Measurements from ENCODE around the gene LSMEM2.

The LSMEM2 gene

GRCh38 chr3:50286322-50287227, 7.7 kb downstream of the LSMEM2 start:
- TF ChIP-seq CTCF (IDR thresholded peaks at IDR 0.05; ENCODE audit: insufficient read depth, low read length, poor library complexity, severe bottlenecking) (no peak), EZH2phosphoT487 (conservative IDR thresholded peaks at IDR 0.05; ENCODE audit: low read length) (no peak)
- no peak overlapping the region for H2AFZ ChIP-seq (ENCODE audit: low read depth, low read length, severe bottlenecking)
- peaks cover 16% of the 10 kb centered on the region for H3K79me2 ChIP-seq (ENCODE audit: insufficient read depth, low read length)
- H3K27me3 ChIP-seq (ENCODE audit: low read length): no peaks in the 10 kb centered on the region
- no peaks in the 10 kb centered on the region for H4K20me1 ChIP-seq (ENCODE audit: low read depth, low read length)
- no peaks in the 10 kb centered on the region for H3K9me2 ChIP-seq (replicated peaks; ENCODE audit: insufficient read depth, low read length)
- H3K9me3 ChIP-seq (ENCODE audit: insufficient read depth, low read length): no peaks in the 10 kb centered on the region
- H3F3A ChIP-seq (ENCODE audit: insufficient read depth): no peaks in the 10 kb centered on the region
- no peak overlapping the region for H3K9ac ChIP-seq (ENCODE audit: low read length)
- H3K4me3 ChIP-seq (ENCODE audit: insufficient read depth, low read length, poor library complexity, severe bottlenecking): no peak overlapping the region
- H3K4me2 ChIP-seq (ENCODE audit: low read depth, low read length, poor library complexity, severe bottlenecking): no peak overlapping the region
- no peaks in the 10 kb centered on the region; the same call in 1 of the 2 replicates for H3K36me3 ChIP-seq (ENCODE audit: low read length)
- no peak overlapping the region for H3K27ac ChIP-seq (ENCODE audit: low read depth, low read length)

GRCh38 chr3:50287262-50287661, 8.4 kb downstream of the LSMEM2 start:
- no peak overlapping the region for H3K9ac ChIP-seq (ENCODE audit: low read length)
- H3K36me3 ChIP-seq (ENCODE audit: low read length): no peaks in the 10 kb centered on the region; the same call in 1 of the 2 replicates
- no peak overlapping the region for H3K4me3 ChIP-seq (ENCODE audit: insufficient read depth, low read length, poor library complexity, severe bottlenecking)
- no peaks in the 10 kb centered on the region for H4K20me1 ChIP-seq (ENCODE audit: low read depth, low read length)
- no peak for TF ChIP-seq CTCF (IDR thresholded peaks at IDR 0.05; ENCODE audit: insufficient read depth, low read length, poor library complexity, severe bottlenecking)
- TF ChIP-seq EZH2phosphoT487 (conservative IDR thresholded peaks at IDR 0.05; ENCODE audit: low read length): no peak
- no peak overlapping the region for H2AFZ ChIP-seq (ENCODE audit: low read depth, low read length, severe bottlenecking)
- peaks cover 22% of the 10 kb centered on the region for H3K79me2 ChIP-seq (ENCODE audit: insufficient read depth, low read length)
- H3K9me3 ChIP-seq (ENCODE audit: insufficient read depth, low read length): no peaks in the 10 kb centered on the region
- H3K4me2 ChIP-seq (ENCODE audit: low read depth, low read length, poor library complexity, severe bottlenecking): no peak overlapping the region
- no peaks in the 10 kb centered on the region for H3F3A ChIP-seq (ENCODE audit: insufficient read depth)
- no peak overlapping the region for H3K27ac ChIP-seq (ENCODE audit: low read depth, low read length)
- no peaks in the 10 kb centered on the region for H3K9me2 ChIP-seq (replicated peaks; ENCODE audit: insufficient read depth, low read length)
- no peaks in the 10 kb centered on the region for H3K27me3 ChIP-seq (ENCODE audit: low read length)

- Histone ChIP-seq H3K36me3 (ENCODE audit: low read length) (no peaks in the 10 kb centered on the region; the same call in 1 of the 2 replicates), H3F3A (ENCODE audit: insufficient read depth) (no peaks in the 10 kb centered on the region), H3K9me2 (replicated peaks; ENCODE audit: insufficient read depth, low read length) (no peaks in the 10 kb centered on the region), H3K4me3 (ENCODE audit: insufficient read depth, low read length, poor library complexity, severe bottlenecking) (no peak overlapping the region), H3K9ac (ENCODE audit: low read length) (no peak overlapping the region), H3K79me2 (ENCODE audit: insufficient read depth, low read length) (peaks cover 22% of the 10 kb centered on the region), H4K20me1 (ENCODE audit: low read depth, low read length) (no peaks in the 10 kb centered on the region), H3K9me3 (ENCODE audit: insufficient read depth, low read length) (no peaks in the 10 kb centered on the region), H2AFZ (ENCODE audit: low read depth, low read length, severe bottlenecking) (no peak overlapping the region), H3K4me2 (ENCODE audit: low read depth, low read length, poor library complexity, severe bottlenecking) (no peak overlapping the region), H3K27ac (ENCODE audit: low read depth, low read length) (no peak overlapping the region), H3K27me3 (ENCODE audit: low read length) (no peaks in the 10 kb centered on the region)
- TF ChIP-seq CTCF (IDR thresholded peaks at IDR 0.05; ENCODE audit: insufficient read depth, low read length, poor library complexity, severe bottlenecking): no peak
- no peak for TF ChIP-seq EZH2phosphoT487 (conservative IDR thresholded peaks at IDR 0.05; ENCODE audit: low read length)
These were observed 9.6 kb downstream of the LSMEM2 start for GRCh38 chr3:50288387-50289007.
